ENCODE measurements around the gene SLCO4C1.

DNA sequence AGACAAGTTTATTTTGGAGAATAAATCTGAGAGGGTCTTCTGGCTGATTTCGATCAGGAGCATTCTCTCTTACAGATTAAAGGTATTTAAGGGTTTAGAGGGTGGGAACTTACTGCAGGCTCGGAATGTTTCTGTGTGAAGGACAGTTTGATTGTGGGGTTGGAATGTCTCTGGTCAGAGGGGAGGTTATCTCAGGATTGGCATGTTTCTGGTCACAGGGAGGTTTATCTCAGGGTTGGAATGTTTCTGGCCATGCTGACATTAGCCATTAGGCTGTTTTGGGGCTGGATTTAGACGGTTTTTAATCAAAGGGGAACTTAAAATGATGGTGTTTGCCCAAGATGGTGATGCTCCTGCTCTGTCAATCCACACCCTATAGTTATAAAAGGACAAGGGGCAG lies 95.2 kb downstream of the SLCO4C1 start:
- TF ChIP-seq, protein P1, sequence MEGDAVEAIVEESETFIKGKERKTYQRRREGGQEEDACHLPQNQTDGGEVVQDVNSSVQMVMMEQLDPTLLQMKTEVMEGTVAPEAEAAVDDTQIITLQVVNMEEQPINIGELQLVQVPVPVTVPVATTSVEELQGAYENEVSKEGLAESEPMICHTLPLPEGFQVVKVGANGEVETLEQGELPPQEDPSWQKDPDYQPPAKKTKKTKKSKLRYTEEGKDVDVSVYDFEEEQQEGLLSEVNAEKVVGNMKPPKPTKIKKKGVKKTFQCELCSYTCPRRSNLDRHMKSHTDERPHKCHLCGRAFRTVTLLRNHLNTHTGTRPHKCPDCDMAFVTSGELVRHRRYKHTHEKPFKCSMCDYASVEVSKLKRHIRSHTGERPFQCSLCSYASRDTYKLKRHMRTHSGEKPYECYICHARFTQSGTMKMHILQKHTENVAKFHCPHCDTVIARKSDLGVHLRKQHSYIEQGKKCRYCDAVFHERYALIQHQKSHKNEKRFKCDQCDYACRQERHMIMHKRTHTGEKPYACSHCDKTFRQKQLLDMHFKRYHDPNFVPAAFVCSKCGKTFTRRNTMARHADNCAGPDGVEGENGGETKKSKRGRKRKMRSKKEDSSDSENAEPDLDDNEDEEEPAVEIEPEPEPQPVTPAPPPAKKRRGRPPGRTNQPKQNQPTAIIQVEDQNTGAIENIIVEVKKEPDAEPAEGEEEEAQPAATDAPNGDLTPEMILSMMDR (IDR thresholded peaks at IDR 0.05) = no peak
- no peak for TF ChIP-seq POLR2A (IDR thresholded peaks at IDR 0.05)
